WERI-Rb-1 (cell line): ENCODE data around the gene CMTM7.

Source experiments
- DNase-seq: peaks from one replicate; pipeline ENCODE4 v3.0.0-alpha.2; 2020
- H3K27ac ChIP-seq: fragments of 250-450 bp; sonication (Bioruptor Pico); 2 replicates; pipeline ENCODE4 v1.5.1; 2020; ENCODE audit warnings: mild to moderate bottlenecking, moderate library complexity
- H3K27me3 ChIP-seq: fragments of 250-450 bp; sonication (Bioruptor Pico); 2 replicates; pipeline ENCODE4 v1.5.1; 2021; ENCODE audit warnings: mild to moderate bottlenecking, low read depth, moderate library complexity; ENCODE audit not compliant: insufficient read depth, severe bottlenecking
- H3K36me3 ChIP-seq: fragments of 250-450 bp; sonication (Bioruptor Pico); 2 replicates; pipeline ENCODE4 v1.5.1; 2020; ENCODE audit warnings: mild to moderate bottlenecking, moderate library complexity
- H3K4me3 ChIP-seq: 2 replicates; pipeline ENCODE4 v1.5.1; 2011; ENCODE audit warnings: low read depth, mild to moderate bottlenecking, control low read depth, low read length
- H3K9me3 ChIP-seq: fragments of 250-450 bp; sonication (Bioruptor Pico); 2 replicates; pipeline ENCODE4 v1.5.1; 2021; ENCODE audit warnings: mild to moderate bottlenecking, moderate library complexity; ENCODE audit not compliant: severe bottlenecking
- TF ChIP-seq, protein P1 (sequence below): IDR thresholded peaks from 2 replicates; pipeline ENCODE4 v1.5.1; 2011; ENCODE audit warnings: low read depth, mild to moderate bottlenecking, control low read depth, inconsistent platforms, low read length

Gene CMTM7

DNA sequence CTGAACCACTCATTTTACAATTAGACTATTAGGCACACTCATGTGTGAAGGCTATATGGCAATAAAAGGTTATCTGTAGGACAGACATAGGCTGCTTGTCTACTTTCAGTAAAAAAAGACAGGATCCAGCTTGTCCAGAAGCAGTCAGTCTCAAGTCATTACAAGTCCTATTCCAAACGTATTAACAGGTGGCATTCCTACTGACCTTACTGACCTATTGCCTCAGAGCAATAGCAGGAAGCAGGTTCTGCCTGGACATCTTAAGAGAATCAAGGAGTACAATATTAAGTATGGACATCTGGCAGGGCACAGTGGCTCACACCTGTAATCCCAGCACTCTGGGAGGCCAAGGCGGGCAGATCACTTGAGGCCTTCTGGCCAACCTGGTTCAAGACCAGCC is 104.0 kb downstream of the CMTM7 start:
- no peaks in the 10 kb centered on the region for H3K36me3 ChIP-seq
- TF ChIP-seq, protein P1, sequence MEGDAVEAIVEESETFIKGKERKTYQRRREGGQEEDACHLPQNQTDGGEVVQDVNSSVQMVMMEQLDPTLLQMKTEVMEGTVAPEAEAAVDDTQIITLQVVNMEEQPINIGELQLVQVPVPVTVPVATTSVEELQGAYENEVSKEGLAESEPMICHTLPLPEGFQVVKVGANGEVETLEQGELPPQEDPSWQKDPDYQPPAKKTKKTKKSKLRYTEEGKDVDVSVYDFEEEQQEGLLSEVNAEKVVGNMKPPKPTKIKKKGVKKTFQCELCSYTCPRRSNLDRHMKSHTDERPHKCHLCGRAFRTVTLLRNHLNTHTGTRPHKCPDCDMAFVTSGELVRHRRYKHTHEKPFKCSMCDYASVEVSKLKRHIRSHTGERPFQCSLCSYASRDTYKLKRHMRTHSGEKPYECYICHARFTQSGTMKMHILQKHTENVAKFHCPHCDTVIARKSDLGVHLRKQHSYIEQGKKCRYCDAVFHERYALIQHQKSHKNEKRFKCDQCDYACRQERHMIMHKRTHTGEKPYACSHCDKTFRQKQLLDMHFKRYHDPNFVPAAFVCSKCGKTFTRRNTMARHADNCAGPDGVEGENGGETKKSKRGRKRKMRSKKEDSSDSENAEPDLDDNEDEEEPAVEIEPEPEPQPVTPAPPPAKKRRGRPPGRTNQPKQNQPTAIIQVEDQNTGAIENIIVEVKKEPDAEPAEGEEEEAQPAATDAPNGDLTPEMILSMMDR: no peak
- H3K4me3 ChIP-seq: no peak overlapping the region
- H3K27me3 ChIP-seq: no peaks in the 10 kb centered on the region
- H3K9me3 ChIP-seq: no peaks in the 10 kb centered on the region
- DNase-seq: no peak
- H3K27ac ChIP-seq: no peak overlapping the region

DNA sequence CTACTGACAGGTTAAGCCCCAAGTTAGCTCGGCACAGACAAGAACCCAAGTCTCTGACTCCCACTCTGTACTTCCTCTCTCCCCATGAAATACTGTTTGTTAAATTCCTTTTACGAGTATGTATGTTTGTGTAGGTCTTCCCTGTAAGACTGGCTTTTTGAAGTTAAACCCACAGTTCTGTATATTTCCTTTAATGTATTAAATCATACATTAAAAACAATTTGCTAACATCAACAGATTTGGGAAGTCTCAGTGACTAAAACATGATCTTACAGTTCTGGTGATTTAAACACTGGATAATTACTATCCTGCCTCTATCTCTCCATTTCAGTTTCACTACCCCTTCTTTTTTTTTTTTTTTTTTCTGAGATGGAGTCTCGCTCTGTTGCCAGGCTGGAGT is 106.6 kb downstream of the CMTM7 start:
- Histone ChIP-seq H3K27me3 (no peaks in the 10 kb centered on the region), H3K36me3 (peaks cover 3% of the 10 kb centered on the region; the same call in 1 of the 2 replicates)
- DNase-seq: no peak

DNA sequence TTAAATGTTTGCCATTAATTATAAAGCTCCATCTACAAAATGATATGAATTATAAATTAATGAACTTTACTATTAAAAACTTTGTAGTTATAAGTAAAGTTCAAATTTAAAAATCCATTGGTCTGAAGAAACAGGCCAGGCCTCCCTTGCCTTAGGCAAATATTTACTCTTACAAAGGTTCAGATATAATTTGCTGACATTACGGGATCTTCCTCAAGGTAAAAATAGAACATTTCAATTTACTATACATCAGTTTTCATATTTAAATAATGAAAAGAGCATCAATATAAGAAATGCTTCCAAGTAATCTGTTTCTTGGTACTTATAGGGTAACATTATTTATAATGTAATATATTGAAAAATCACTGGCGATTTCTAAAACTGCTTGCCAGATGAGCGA is 107.3 kb downstream of the CMTM7 start:
- no peak for DNase-seq
- Histone ChIP-seq H3K27me3 (no peaks in the 10 kb centered on the region), H3K4me3 (no peak overlapping the region), H3K27ac (no peak overlapping the region), H3K36me3 (peaks cover 3% of the 10 kb centered on the region; the same call in 1 of the 2 replicates), H3K9me3 (no peaks in the 10 kb centered on the region)
- TF ChIP-seq, protein P1: no peak

More for the DNA sequence above, 106.6 kb downstream of the CMTM7 start:
- no peak overlapping the region for H3K27ac ChIP-seq
- H3K4me3 ChIP-seq: no peak overlapping the region
- TF ChIP-seq, protein P1: no peak
- no peaks in the 10 kb centered on the region for H3K9me3 ChIP-seq

DNA sequence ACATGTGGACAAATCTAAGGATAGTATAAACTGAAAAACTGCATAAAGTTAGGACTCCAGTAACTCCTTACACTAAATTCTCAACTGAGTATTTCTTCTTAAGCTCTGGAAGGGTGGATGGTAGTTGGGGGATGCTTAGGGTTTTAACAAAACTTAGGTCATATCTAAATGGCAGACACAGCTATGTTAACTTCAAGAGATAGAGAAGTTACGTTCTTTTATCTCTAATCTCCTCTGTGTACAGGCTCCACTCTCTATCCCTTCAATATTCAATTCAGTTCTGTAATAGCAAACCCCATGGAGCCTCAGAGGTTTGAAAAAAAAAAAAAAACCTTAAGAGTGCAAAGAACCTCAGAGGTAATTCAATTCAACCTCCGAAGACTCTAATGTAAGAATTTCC is 107.9 kb downstream of the CMTM7 start:
- TF ChIP-seq, protein P1: no peak
- Histone ChIP-seq H3K4me3 (no peak overlapping the region), H3K36me3 (peaks cover 3% of the 10 kb centered on the region; the same call in 1 of the 2 replicates), H3K9me3 (no peaks in the 10 kb centered on the region), H3K27ac (no peak overlapping the region), H3K27me3 (no peaks in the 10 kb centered on the region)
- DNase-seq: no peak

DNA sequence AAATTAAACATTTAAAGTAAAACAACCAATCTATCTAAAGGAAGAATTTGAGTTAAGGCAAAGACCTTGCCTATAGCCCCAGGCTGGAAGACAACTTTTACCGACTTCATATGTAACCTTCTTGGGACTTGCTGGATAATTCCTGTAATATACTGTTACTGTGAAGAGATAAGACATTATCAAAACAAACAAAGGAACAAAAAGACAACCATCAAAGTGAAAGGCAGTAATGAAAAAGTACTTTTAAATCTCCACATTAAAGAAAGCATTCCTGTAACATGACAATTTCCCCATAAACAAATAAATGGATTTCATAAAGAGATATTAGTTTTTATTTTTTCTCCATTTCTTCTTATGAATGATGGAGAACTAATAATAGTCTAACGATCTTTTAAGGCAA is 108.6 kb downstream of the CMTM7 start:
- H3K4me3 ChIP-seq: no peak overlapping the region
- H3K27me3 ChIP-seq: no peaks in the 10 kb centered on the region
- TF ChIP-seq, protein P1: no peak
- H3K9me3 ChIP-seq: no peaks in the 10 kb centered on the region
- H3K36me3 ChIP-seq: peaks cover 3% of the 10 kb centered on the region; the same call in 1 of the 2 replicates
- H3K27ac ChIP-seq: no peak overlapping the region
- DNase-seq: no peak
